Upper lobe of right lung (tissue), 1 donor: ENCODE data around the gene MRRF. TPM values are rescaled to one million over a fixed set of nuclear protein-coding genes. Genes with fewer than 3 reads are reported as not detected.

Source experiments
- ATAC-seq: fragments of 200-7000 bp; cut with Tn5 transposase; one replicate; pipeline ENCODE4 v1.9.1; 2020; ENCODE audit warnings: mild to moderate bottlenecking, moderate library complexity
- DNase-seq: peaks from one replicate; pipeline ENCODE4 v3.0.0-alpha.2; 2020
- H3K27ac ChIP-seq: fragments of 200-600 bp; one replicate; pipeline ENCODE4 v1.8.0; 2022
- H3K27me3 ChIP-seq: fragments of 200-600 bp; one replicate; pipeline ENCODE4 v1.8.0; 2022; ENCODE audit warnings: mild to moderate bottlenecking
- H3K36me3 ChIP-seq: fragments of 200-600 bp; one replicate; pipeline ENCODE4 v1.8.0; 2022
- H3K4me1 ChIP-seq: fragments of 200-600 bp; one replicate; pipeline ENCODE4 v1.8.0; 2022
- H3K4me3 ChIP-seq: fragments of 200-600 bp; one replicate; pipeline ENCODE4 v1.8.0; 2022; ENCODE audit warnings: mild to moderate bottlenecking
- H3K9me3 ChIP-seq: fragments of 200-600 bp; one replicate; pipeline ENCODE4 v1.8.0; 2022
- CTCF ChIP-seq: fragments of 200-600 bp; IDR thresholded peaks from one replicate; pipeline ENCODE4 v1.8.0; 2022; ENCODE audit warnings: antibody characterized with exemption
- intact Hi-C: fragments of 100-400 bp; cut with DNase I; formaldehyde crosslinking; loops from one replicate; pipeline ENCODE4 v1.11.0; 2022
- total RNA-seq: library from RNA; stranded (reverse); fragmentation: NEBNext Ultra II Directional; extraction: Animal tissue kit (Norgen Biotek cat#: 25700); gene quantifications from one replicate; pipeline ENCODE4 v1.2.1, GENCODE V29; 2021
- donor health status: DM: no; HTN: yes; CAD: no; lungs with severe emphysema.

Gene MRRF
- total RNA-seq, 1 donor from 2014 or later, result 31.9 TPM

- DNase-seq, result no peak
- intact Hi-C loops, result no loop called here
- Histone ChIP-seq H3K4me3 (no peak overlapping the region), H3K27me3 (no peaks in the 10 kb centered on the region), H3K4me1 (no peaks in the 10 kb centered on the region), H3K27ac (no peak overlapping the region), H3K36me3 (no peaks in the 10 kb centered on the region), H3K9me3 (no peaks in the 10 kb centered on the region)
- TF ChIP-seq CTCF, result no peak
- ATAC-seq, result no peak
These were observed 99.6 kb downstream of the MRRF start for GRCh38 chr9:122364117-122364782.

- Histone ChIP-seq H3K4me3 (no peak overlapping the region), H3K27ac (no peak overlapping the region), H3K9me3 (no peaks in the 10 kb centered on the region), H3K27me3 (no peaks in the 10 kb centered on the region), H3K4me1 (no peaks in the 10 kb centered on the region), H3K36me3 (no peaks in the 10 kb centered on the region)
- intact Hi-C loops, result no loop called here
- ATAC-seq (no peak), DNase-seq (no peak)
- TF ChIP-seq CTCF, result no peak
These were observed 100.1 kb downstream of the MRRF start for GRCh38 chr9:122364783-122365150.

GRCh38 chr9:122366074-122366660 lies 101.5 kb downstream of the MRRF start:
- Histone ChIP-seq H3K4me1 (no peaks in the 10 kb centered on the region), H3K27me3 (no peaks in the 10 kb centered on the region), H3K27ac (no peak overlapping the region), H3K36me3 (no peaks in the 10 kb centered on the region), H3K9me3 (no peaks in the 10 kb centered on the region), H3K4me3 (no peak overlapping the region)
- DNase-seq, result no peak
- intact Hi-C loops, result no loop called here
- no peak for TF ChIP-seq CTCF
- no peak for ATAC-seq

GRCh38 chr9:122367065-122367464 lies 102.4 kb downstream of the MRRF start:
- no peaks in the 10 kb centered on the region for H3K4me1 ChIP-seq
- H3K9me3 ChIP-seq, result no peaks in the 10 kb centered on the region
- TF ChIP-seq CTCF, result no peak
- DNase-seq, result no peak
- no peak for ATAC-seq
- H3K27ac ChIP-seq, result no peak overlapping the region
- no peaks in the 10 kb centered on the region for H3K36me3 ChIP-seq
- intact Hi-C loops, result no loop called here
- H3K4me3 ChIP-seq, result no peak overlapping the region
- peaks cover 4% of the 10 kb centered on the region for H3K27me3 ChIP-seq

- intact Hi-C loops, result no loop called here
- no peak for TF ChIP-seq CTCF
These were observed 103.2 kb downstream of the MRRF start for GRCh38 chr9:122367774-122368460.

More at GRCh38 chr9:122367774-122368460, 103.2 kb downstream of the MRRF start:
- H3K4me3 ChIP-seq, result no peak overlapping the region
- no peaks in the 10 kb centered on the region for H3K4me1 ChIP-seq
- no peak for DNase-seq
- H3K27ac ChIP-seq, result no peak overlapping the region
- peaks cover 4% of the 10 kb centered on the region for H3K27me3 ChIP-seq
- H3K36me3 ChIP-seq, result no peaks in the 10 kb centered on the region
- no peak for ATAC-seq
- H3K9me3 ChIP-seq, result no peaks in the 10 kb centered on the region
